ENCODE measurements around the gene TULP3.

The TULP3 gene

DNA sequence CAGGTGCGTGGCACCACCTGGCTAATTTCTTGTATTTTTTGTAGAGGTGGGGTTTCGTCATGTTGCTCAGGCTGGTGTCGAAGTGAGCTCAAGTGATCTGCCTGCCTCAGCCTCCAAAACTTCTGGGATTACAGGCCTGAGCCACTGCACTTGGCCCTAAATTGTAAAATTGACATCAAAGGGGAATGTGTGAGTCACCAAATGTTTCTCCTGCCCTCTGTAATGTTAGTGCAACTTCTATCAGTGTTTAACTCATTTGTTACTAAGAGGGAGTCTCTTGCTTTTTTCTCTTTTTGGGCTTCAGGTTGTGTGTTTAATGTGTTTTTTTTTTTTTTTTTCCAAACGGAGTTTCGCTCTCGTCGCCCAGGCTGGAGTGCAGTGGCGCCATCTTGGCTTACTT is 2.3 kb downstream of the TULP3 start:
- Histone ChIP-seq H3K9ac (ENCODE audit: low read depth, low read length, poor library complexity, severe bottlenecking) (no peak overlapping the region), H4K20me1 (ENCODE audit: insufficient read depth, low read length, poor library complexity, severe bottlenecking) (no peaks in the 10 kb centered on the region), H3K4me1 (ENCODE audit: insufficient read depth, low read length, poor library complexity, severe bottlenecking) (peaks cover 7% of the 10 kb centered on the region), H3K27me3 (ENCODE audit: insufficient read depth, low read length, poor library complexity, severe bottlenecking) (no peaks in the 10 kb centered on the region), H3K4me3 (ENCODE audit: low read length, poor library complexity, severe bottlenecking) (no peak overlapping the region), H2AFZ (ENCODE audit: low read length) (no peak overlapping the region), H3K9me3 (ENCODE audit: insufficient read depth, low read depth, low read length) (no peaks in the 10 kb centered on the region), H3K9me2 (replicated peaks; ENCODE audit: low read depth, low read length) (no peaks in the 10 kb centered on the region), H3K36me3 (ENCODE audit: insufficient read depth, low read length) (peaks cover 3% of the 10 kb centered on the region; the same call in 1 of the 2 replicates), H3F3A (ENCODE audit: low read depth) (0 out of 2 replicates have a peak, but pooled peaks cover 2% of the 10 kb centered on the region), H3K4me2 (ENCODE audit: low read depth, low read length, poor library complexity, severe bottlenecking) (no peak overlapping the region), H3K79me2 (ENCODE audit: insufficient read depth, low read length) (peaks cover 11% of the 10 kb centered on the region)
- TF ChIP-seq EZH2phosphoT487 (IDR thresholded peaks at IDR 0.05; ENCODE audit: borderline replicate concordance) = no peak
- TF ChIP-seq, protein P1, sequence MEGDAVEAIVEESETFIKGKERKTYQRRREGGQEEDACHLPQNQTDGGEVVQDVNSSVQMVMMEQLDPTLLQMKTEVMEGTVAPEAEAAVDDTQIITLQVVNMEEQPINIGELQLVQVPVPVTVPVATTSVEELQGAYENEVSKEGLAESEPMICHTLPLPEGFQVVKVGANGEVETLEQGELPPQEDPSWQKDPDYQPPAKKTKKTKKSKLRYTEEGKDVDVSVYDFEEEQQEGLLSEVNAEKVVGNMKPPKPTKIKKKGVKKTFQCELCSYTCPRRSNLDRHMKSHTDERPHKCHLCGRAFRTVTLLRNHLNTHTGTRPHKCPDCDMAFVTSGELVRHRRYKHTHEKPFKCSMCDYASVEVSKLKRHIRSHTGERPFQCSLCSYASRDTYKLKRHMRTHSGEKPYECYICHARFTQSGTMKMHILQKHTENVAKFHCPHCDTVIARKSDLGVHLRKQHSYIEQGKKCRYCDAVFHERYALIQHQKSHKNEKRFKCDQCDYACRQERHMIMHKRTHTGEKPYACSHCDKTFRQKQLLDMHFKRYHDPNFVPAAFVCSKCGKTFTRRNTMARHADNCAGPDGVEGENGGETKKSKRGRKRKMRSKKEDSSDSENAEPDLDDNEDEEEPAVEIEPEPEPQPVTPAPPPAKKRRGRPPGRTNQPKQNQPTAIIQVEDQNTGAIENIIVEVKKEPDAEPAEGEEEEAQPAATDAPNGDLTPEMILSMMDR (conservative IDR thresholded peaks at IDR 0.05; ENCODE audit: low read length) = no peak

DNA sequence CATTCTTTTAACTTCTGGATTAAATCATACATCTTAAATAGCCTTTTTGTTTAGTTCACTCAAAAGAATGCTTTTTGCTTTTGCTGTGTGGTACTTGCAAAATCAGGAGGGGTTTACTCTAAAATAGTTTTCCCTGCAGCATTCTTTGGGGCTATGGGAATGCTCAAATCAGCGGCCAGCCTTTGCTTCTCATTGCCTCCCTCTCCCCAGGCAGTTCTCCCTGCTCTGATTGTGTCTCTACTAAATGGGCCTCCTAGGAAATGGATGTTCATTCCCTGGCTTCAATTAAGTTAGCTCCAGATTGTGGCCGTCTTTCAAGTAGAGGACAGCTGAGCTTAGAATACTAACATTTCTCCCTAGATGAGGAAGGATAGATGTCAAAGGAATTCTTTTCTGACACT is 4.4 kb downstream of the TULP3 start:
- Histone ChIP-seq H4K20me1 (ENCODE audit: insufficient read depth, low read length, poor library complexity, severe bottlenecking) (no peaks in the 10 kb centered on the region), H3K4me2 (ENCODE audit: low read depth, low read length, poor library complexity, severe bottlenecking) (no peak overlapping the region), H3K9me3 (ENCODE audit: insufficient read depth, low read depth, low read length) (no peaks in the 10 kb centered on the region), H3K27me3 (ENCODE audit: insufficient read depth, low read length, poor library complexity, severe bottlenecking) (no peaks in the 10 kb centered on the region), H3K9ac (ENCODE audit: low read depth, low read length, poor library complexity, severe bottlenecking) (no peak overlapping the region), H2AFZ (ENCODE audit: low read length) (no peak overlapping the region), H3K4me1 (ENCODE audit: insufficient read depth, low read length, poor library complexity, severe bottlenecking) (peaks cover 6% of the 10 kb centered on the region), H3K4me3 (ENCODE audit: low read length, poor library complexity, severe bottlenecking) (no peak overlapping the region), H3K36me3 (ENCODE audit: insufficient read depth, low read length) (no peaks in the 10 kb centered on the region), H3F3A (ENCODE audit: low read depth) (no peaks in the 10 kb centered on the region), H3K9me2 (replicated peaks; ENCODE audit: low read depth, low read length) (no peaks in the 10 kb centered on the region), H3K79me2 (ENCODE audit: insufficient read depth, low read length) (peaks cover 11% of the 10 kb centered on the region)
- TF ChIP-seq EZH2phosphoT487 (IDR thresholded peaks at IDR 0.05; ENCODE audit: borderline replicate concordance) = no peak
- TF ChIP-seq, protein P1 (conservative IDR thresholded peaks at IDR 0.05; ENCODE audit: low read length) = no peak

DNA sequence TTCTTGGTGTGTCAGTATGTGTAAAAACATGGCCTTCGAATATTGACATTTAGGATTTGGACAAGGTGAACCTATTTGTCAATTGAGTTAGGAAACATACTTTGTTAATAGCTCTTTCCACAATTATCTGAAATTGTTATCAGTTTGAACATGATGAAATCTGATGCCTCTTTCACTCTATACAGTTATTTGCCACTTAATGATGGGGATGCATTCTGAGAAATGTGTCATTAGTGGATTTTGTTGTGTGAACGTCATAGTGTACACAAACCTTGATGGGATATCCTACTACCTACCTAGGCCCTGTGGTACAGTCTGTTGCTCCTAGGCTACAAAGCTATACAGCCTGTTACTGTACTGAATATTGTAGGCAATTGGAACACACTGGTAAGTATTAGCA is 4.8 kb downstream of the TULP3 start:
- H3F3A ChIP-seq (ENCODE audit: low read depth) = no peaks in the 10 kb centered on the region
- H3K9me3 ChIP-seq (ENCODE audit: insufficient read depth, low read depth, low read length) = no peaks in the 10 kb centered on the region
- H3K9ac ChIP-seq (ENCODE audit: low read depth, low read length, poor library complexity, severe bottlenecking) = no peak overlapping the region
- no peak for TF ChIP-seq EZH2phosphoT487 (IDR thresholded peaks at IDR 0.05; ENCODE audit: borderline replicate concordance)
- TF ChIP-seq, protein P1 (conservative IDR thresholded peaks at IDR 0.05; ENCODE audit: low read length) = no peak
- no peaks in the 10 kb centered on the region for H4K20me1 ChIP-seq (ENCODE audit: insufficient read depth, low read length, poor library complexity, severe bottlenecking)
- peaks cover 11% of the 10 kb centered on the region for H3K79me2 ChIP-seq (ENCODE audit: insufficient read depth, low read length)
- H3K4me1 ChIP-seq (ENCODE audit: insufficient read depth, low read length, poor library complexity, severe bottlenecking) = peaks cover 2% of the 10 kb centered on the region
- H3K36me3 ChIP-seq (ENCODE audit: insufficient read depth, low read length) = no peaks in the 10 kb centered on the region
- H3K4me2 ChIP-seq (ENCODE audit: low read depth, low read length, poor library complexity, severe bottlenecking) = no peak overlapping the region
- H2AFZ ChIP-seq (ENCODE audit: low read length) = no peak overlapping the region
- no peaks in the 10 kb centered on the region for H3K9me2 ChIP-seq (replicated peaks; ENCODE audit: low read depth, low read length)
- H3K4me3 ChIP-seq (ENCODE audit: low read length, poor library complexity, severe bottlenecking) = no peak overlapping the region
- H3K27me3 ChIP-seq (ENCODE audit: insufficient read depth, low read length, poor library complexity, severe bottlenecking) = no peaks in the 10 kb centered on the region
